ENCODE results near the gene VIT.

DNA sequence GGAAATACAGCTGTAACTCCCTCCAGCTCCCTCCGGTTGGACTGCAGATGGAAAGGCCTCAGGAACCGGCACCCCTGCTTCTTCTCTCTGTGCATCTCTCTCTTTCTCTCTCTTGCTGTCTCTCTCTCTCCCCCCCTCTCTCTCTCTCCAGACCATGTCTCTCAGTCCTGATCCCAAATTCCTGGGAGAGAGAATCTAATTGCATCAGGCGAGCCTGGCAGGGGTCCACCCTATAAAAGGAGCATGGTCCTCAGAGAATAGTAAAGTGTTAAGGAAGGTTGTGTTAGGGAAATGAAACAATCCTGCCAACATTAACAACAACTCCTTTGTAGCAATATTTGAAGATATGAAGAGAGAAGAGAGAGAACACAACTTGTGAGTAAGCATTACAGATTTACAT is 36.7 kb downstream of the VIT start:
- TF ChIP-seq EZH2phosphoT487 (IDR thresholded peaks at IDR 0.05; ENCODE audit: borderline replicate concordance, low read depth), result no peak
- TF ChIP-seq RCOR1 (IDR thresholded peaks at IDR 0.05; ENCODE audit: low read length), result no peak
- TF ChIP-seq GABPA (IDR thresholded peaks at IDR 0.05; ENCODE audit: low read depth), result no peak
- TF ChIP-seq SMC3 (IDR thresholded peaks at IDR 0.05; ENCODE audit: low read depth, low read length), result no peak
- TF ChIP-seq, protein P1, sequence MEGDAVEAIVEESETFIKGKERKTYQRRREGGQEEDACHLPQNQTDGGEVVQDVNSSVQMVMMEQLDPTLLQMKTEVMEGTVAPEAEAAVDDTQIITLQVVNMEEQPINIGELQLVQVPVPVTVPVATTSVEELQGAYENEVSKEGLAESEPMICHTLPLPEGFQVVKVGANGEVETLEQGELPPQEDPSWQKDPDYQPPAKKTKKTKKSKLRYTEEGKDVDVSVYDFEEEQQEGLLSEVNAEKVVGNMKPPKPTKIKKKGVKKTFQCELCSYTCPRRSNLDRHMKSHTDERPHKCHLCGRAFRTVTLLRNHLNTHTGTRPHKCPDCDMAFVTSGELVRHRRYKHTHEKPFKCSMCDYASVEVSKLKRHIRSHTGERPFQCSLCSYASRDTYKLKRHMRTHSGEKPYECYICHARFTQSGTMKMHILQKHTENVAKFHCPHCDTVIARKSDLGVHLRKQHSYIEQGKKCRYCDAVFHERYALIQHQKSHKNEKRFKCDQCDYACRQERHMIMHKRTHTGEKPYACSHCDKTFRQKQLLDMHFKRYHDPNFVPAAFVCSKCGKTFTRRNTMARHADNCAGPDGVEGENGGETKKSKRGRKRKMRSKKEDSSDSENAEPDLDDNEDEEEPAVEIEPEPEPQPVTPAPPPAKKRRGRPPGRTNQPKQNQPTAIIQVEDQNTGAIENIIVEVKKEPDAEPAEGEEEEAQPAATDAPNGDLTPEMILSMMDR (IDR thresholded peaks at IDR 0.05), result no peak
- TF ChIP-seq, protein P2, sequence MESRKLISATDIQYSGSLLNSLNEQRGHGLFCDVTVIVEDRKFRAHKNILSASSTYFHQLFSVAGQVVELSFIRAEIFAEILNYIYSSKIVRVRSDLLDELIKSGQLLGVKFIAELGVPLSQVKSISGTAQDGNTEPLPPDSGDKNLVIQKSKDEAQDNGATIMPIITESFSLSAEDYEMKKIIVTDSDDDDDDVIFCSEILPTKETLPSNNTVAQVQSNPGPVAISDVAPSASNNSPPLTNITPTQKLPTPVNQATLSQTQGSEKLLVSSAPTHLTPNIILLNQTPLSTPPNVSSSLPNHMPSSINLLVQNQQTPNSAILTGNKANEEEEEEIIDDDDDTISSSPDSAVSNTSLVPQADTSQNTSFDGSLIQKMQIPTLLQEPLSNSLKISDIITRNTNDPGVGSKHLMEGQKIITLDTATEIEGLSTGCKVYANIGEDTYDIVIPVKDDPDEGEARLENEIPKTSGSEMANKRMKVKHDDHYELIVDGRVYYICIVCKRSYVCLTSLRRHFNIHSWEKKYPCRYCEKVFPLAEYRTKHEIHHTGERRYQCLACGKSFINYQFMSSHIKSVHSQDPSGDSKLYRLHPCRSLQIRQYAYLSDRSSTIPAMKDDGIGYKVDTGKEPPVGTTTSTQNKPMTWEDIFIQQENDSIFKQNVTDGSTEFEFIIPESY (IDR thresholded peaks at IDR 0.05; ENCODE audit: borderline replicate concordance, low read depth), result no peak

All from SK-N-SH (cell line).